GM18502 (cell line): ENCODE results near the gene CCL2.
"Not testable (repeated sequence)": the region's sequence is repeated elsewhere in the genome, so short reads cannot be mapped to it uniquely, and the experiment has no call there.

Experiments used
- ATAC-seq: cut with Tn5 transposase; IDR thresholded peaks from one replicate; pipeline ENCODE4 v1.9.1; 2021; ENCODE audit warnings: mild to moderate bottlenecking; ENCODE audit not compliant: unreplicated experiment, poor library complexity

The CCL2 gene

GRCh38 chr17:34254651-34255380, at the start of gene CCL2:
CCL2 (plus strand) TSS chr17:34255285; CDS start chr17:34255350, 65 bp downstream.
- no peak for ATAC-seq

- ATAC-seq = no peak
These were observed 49.7 kb upstream of the CCL2 start for GRCh38 chr17:34205401-34205800.

- ATAC-seq = no peak
These were observed 48.5 kb upstream of the CCL2 start for GRCh38 chr17:34206569-34206968.

DNA sequence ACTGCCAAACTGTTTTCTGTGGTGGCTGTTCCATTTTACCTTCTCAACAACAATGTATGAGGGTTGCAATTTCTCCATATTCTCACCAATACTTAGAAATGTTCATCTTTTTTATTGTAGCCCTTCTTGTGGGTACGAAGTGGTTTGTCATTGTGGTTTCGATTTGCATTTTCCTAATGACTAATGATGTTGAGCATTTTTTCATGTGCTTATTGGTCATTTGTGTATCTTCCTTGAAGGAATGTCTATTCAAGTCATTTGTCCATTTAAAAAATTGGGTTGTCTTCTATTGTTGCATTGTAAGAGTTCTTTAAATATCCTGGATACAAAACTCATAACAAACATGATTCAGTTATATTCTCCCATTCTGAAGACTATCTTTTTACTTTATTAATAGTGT, 47.5 kb upstream of the CCL2 start:
- no peak for ATAC-seq

DNA sequence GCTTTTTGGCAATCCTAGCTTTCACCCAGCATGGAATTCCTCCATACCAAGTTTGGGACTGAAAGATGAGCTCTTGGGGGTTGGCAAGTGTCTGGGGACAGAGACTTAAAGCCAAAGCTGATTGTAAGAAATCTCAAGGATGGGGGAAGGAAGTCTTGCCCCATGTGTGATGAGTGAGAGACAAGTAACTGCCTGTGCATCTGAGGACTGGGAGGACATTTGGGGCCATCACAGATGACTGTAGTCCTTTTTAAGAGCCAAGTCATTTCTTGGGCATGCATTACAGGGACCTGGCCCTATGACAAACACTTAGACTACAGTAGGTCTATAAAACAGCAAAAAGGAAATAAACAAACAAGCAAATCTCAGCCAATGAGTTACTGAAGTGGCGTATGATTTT, 36.3 kb upstream of the CCL2 start:
- ATAC-seq = no peak

GRCh38 chr17:34219405-34219804, 35.7 kb upstream of the CCL2 start:
- no peak for ATAC-seq

- no peak for ATAC-seq
These were observed 34.9 kb upstream of the CCL2 start for GRCh38 chr17:34220045-34220751.

- no peak for ATAC-seq
These were observed 34.2 kb upstream of the CCL2 start for GRCh38 chr17:34220752-34221395.

DNA sequence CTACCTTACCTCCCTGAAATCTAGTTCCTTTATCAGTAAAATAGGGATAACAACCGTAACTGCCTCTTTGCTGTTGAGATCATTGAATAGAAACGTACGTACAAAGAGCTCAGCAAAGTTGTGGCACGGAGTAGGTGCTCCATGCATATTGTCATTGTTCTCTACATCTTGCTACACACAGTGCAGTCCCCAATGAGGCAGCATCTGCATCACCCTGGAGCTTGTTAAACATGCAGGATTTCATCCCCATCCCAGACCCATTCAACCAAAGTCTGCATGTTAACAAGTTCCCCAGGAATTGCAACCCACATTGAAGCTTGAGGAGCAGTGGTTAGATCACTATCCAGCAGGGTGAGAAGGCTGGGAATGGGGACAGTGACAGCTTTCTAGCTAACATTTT, 33.7 kb upstream of the CCL2 start:
- ATAC-seq = no peak

GRCh38 chr17:34222722-34223497, 32.2 kb upstream of the CCL2 start:
- ATAC-seq = no peak

DNA sequence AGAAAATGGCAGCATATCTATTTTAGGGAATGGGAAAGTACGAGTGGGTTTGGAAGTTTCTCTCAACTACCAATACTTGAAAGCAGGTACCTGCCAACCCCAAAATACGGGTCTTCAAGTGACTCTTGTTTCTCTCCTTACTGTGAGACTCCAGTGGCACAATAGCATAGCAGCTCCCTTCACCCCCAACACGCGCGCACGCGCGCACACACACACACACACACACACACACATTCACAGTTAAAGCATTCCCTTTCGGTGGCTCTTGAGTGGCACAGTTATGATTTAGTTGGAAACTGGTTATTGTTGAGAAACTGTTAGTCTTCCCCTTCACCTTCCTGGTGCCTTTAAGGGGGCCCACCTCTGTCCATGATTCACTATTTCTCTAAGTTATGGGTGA, 30.0 kb upstream of the CCL2 start:
- no peak for ATAC-seq

DNA sequence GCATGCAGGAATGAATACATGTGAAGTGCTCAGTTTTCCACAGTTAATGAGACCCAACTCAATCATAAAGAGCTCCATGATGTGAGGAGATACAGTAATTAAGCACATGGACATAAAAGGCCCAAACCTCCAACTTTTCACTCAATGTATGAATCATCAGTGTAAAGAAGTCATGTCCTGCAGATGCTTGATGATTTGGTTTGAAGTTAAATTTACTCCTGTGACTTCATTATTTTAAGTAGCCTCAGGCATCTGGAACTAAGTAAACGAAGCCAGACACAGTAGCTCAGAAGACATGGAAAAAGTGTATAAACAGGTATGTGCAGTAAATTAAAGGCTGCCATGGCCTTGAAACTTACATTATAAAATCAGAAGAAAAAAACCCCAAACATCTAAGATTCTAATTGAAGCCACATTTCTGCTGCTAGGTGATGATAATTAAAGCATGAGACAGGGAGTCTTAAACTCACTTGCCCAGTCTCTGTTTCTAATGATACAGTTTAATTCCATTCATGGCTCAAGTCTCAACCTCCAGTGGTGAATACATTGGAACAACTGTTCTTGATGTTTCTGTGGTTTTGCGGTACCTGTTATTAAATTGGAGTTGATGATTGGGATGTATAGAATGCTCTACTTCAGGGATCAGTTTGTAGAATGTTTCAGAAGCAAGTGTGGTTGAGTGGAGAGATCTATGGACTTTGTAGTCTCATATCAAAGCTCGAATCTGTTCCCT, 28.9 kb upstream of the CCL2 start:
- ATAC-seq = no peak

- ATAC-seq = no peak
These were observed 28.4 kb upstream of the CCL2 start for GRCh38 chr17:34226744-34227034.

DNA sequence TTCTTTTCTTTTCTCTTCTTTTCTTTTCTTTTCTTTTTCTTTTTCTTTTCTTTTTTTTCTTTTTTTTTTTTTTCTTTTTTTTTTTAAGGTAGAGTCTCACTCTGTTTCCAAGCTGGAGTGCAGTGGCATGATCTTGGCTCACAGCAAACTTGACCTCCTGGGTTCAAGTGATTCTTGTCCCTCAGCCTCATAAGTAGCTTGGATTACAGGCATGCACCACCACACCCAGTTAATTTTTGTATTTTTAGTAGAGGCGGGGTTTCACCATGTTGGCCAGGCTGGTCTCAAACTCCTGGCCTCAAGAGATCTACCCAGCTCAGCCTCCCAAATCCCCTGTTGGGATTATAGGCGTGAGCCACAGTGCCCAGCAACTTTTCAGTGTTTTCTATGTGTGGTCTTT, 27.8 kb upstream of the CCL2 start:
- not testable (repeated sequence) for ATAC-seq

DNA sequence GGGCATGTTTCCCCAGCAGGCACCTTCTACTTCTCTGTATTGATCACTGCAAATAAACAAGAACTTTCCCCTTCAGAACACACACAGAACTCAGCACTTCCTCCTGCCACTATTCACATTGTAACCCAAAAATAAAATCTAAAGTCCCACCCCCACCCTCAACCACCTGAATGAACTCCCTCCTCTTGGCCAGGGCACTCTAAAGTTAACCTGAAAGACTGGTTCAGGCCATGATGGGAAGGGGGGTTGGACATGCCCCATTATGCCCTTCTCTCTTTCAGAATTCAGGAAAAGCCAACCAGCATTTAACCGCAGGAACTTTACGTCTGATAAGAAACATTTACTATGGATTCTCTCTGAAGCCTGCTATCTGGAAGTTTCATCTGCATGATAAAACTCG, 27.4 kb upstream of the CCL2 start:
- no peak for ATAC-seq

DNA sequence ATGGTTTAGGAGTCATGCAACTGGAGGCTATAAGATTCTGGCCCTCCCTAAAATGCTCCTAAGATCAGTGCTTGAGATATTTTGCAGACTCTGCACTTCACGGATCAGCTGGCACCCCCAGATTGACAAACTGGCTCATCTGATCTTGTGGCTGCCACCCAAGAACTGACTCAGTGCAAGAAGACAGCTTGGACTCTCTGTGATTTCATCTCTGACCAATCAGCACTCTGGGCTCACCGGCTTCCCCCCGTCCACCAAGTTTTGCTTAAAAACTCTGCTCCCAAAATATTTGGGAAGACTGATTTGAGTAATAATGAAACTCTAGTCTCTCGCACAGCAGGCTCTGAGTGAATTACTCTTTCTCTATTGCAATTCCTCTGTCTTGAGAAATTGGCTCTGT, 26.3 kb upstream of the CCL2 start:
- ATAC-seq = no peak

- ATAC-seq = no peak
These were observed 24.7 kb upstream of the CCL2 start for GRCh38 chr17:34230342-34230741.

DNA sequence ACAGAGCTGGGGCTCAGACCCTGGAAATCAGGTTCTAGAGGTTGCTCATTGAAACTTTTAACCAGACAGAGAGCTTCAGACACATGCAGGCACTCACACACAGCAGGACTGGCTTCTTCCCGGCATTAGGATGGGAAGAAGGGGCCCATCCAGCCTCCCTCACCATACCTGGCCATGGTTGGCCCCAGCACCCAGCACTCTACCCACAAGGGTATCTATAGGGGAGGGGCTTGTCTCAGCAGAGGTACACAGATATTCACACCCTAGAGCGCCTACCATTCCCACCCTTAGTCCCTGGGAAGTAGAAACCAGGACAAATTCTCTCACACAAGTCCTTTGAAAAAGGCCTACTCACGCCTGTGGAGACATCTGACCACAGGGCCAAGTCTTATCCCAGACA, 20.5 kb upstream of the CCL2 start:
- ATAC-seq = no peak

DNA sequence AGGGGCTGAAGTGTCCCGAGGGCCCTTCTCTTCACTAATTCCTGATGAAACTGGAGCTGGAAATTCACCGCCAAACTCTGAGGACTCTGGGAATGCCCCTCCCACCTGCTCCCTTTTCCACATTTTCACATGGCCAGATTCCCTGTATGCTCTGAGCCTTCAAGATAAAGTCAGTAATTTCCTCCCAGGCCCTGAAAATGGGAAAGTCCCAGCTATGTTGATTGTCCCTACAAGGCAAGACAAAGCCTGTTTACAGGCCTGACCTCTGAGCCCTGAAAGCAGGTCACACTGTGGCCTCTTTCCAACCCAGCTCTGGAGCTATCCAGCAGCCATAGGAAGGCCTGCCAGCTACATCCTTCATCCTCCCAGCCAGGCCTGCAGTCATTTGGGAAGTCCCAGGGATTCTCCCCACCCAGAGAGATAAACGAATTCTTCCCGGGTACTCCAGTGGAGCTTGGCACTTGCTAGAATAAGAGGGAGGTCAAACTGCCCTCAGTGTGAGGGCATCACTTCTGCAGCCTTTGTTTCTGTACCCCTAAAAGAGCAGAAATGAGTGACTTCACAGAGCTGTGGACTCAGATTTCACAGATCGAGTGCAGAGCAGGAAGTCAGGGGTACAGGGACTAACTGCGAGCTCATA, 19.6 kb upstream of the CCL2 start:
- no peak for ATAC-seq
